SU-DHL-6 (cell line): ENCODE results near the gene DNAI7.

Experiments used
- CTCF ChIP-seq: fragments of 200-600 bp; sonication (generic); IDR thresholded peaks from one replicate; pipeline ENCODE4 v1.5.1; 2017; ENCODE audit warnings: antibody characterized with exemption, mild to moderate bottlenecking, low read length, moderate library complexity; ENCODE audit not compliant: insufficient read depth, poor library complexity, severe bottlenecking
- EZH2phosphoT487 ChIP-seq: fragments of 200-600 bp; sonication (generic), shearing (Covaris generic); conservative IDR thresholded peaks from 2 replicates; pipeline ENCODE4 v1.6.1; 2018; ENCODE audit warnings: mild to moderate bottlenecking, antibody characterized with exemption, low read length, moderate library complexity, mixed read lengths

DNA sequence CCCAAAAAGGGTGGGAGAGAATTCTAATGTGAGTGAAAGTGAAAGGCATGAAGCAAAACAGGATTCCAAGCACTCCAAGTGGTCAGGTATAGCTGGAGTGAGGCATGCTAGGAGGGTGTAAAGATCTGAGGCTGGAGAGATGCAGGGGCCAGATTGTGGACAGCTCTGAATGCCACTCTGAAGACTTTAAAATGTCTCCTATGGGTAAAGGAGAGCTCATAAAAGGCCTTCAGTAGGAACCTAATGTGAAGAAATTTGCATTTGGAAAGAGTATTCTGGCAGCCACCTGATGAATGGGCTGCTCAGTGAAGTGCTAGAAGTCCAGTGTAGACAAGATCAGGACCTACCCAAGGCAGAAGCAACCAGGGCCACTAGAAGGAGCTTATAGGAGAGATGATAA, 68.9 kb downstream of the DNAI7 start:
- TF ChIP-seq CTCF (no peak), EZH2phosphoT487 (no peak)
